Effector memory CD8-positive, alpha-beta T cell (primary cell): ENCODE measurements around the gene ZBTB48.
A peak's percentile ranks its signal among the peaks of the same experiment; 100 is the strongest.

Source experiments
- ATAC-seq: fragments of 150-1000 bp; cut with Tn5 transposase; replicated peaks from 2 replicates; pipeline ENCODE4 v1.10.0; 2021; ENCODE audit warnings: mild to moderate bottlenecking, moderate library complexity
- DNase-seq, 3 experiments: peaks; one replicate each; pipeline ENCODE4 v3.0.0; 2021
- H3K27ac Mint-ChIP-seq, 2 donors: one replicate each; pipeline ENCODE4 v1.8.0; 2022; ENCODE audit warnings: mild to moderate bottlenecking in 2 of 2, mixed read lengths in 2 of 2, moderate library complexity in 2 of 2
- H3K27me3 Mint-ChIP-seq, 2 donors: one replicate each; pipeline ENCODE4 v1.8.0; 2022; ENCODE audit warnings: mixed read lengths in 2 of 2
- H3K36me3 Mint-ChIP-seq: one replicate; pipeline ENCODE4 v1.8.0; 2022; ENCODE audit warnings: mild to moderate bottlenecking, moderate library complexity, mixed read lengths; ENCODE audit not compliant: insufficient read depth
- H3K4me1 Mint-ChIP-seq, 2 donors: one replicate each; pipeline ENCODE4 v1.8.0; 2022; ENCODE audit warnings: low read depth in 2 of 2, mixed read lengths in 2 of 2
- H3K4me3 Mint-ChIP-seq, 2 donors: one replicate each; pipeline ENCODE4 v1.8.0; 2022; ENCODE audit warnings: mild to moderate bottlenecking in 2 of 2, mixed read lengths in 2 of 2, moderate library complexity in 2 of 2
- H3K9me3 Mint-ChIP-seq, 2 donors: one replicate each; pipeline ENCODE4 v1.8.0; 2022; ENCODE audit warnings: mixed read lengths in 2 of 2

ZBTB48 gene

DNA sequence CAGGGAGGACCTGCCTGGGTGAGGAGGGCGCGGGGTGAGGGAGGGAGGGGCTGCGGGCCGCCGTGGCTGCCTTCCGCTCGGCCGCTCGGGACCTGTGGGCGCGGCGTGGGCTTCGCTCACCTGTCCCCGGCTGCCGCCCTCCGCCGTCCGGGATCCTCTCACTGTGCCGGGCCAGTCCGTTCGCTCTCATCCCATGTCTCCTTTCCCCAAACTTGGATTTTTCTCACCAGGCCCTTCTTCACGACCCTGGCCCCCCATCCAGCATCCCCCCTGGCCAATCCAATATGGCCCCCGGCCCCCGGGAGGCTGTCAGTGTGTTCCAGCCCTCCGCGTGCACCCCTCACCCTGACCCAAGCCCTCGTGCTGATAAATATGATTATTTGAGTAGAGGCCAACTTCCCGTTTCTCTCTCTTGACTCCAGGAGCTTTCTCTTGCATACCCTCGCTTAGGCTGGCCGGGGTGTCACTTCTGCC, 362 bp downstream of the ZBTB48 start:
- peaks cover 35 to 40% of the 10 kb centered on the region in 2 donors for H3K4me1 Mint-ChIP-seq
- ATAC-seq (peak; percentile 5), DNase-seq (no peak)
- no peaks in the 10 kb centered on the region for H3K9me3 Mint-ChIP-seq
- H3K36me3 Mint-ChIP-seq = peaks cover 21% of the 10 kb centered on the region
- H3K27ac Mint-ChIP-seq = peak overlapping the region; percentile 95 to 96
- peak overlapping the region; percentile 94 to 96 for H3K4me3 Mint-ChIP-seq
- H3K27me3 Mint-ChIP-seq = no peaks in the 10 kb centered on the region

DNA sequence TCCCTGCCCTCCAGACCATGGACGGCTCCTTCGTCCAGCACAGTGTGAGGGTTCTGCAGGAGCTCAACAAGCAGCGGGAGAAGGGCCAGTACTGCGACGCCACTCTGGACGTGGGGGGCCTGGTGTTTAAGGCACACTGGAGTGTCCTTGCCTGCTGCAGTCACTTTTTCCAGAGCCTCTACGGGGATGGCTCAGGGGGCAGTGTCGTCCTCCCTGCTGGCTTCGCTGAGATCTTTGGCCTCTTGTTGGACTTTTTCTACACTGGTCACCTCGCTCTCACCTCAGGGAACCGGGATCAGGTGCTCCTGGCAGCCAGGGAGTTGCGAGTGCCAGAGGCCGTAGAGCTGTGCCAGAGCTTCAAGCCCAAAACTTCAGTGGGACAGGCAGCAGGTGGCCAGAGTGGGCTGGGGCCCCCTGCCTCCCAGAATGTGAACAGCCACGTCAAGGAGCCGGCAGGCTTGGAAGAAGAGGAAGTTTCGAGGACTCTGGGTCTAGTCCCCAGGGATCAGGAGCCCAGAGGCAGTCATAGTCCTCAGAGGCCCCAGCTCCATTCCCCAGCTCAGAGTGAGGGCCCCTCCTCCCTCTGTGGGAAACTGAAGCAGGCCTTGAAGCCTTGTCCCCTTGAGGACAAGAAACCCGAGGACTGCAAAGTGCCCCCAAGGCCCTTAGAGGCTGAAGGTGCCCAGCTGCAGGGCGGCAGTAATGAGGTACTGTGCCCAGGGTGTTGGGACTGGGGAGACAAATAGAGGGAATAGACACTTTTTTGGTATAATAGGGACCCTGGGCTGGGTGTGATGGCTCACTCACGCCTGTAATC, 1.0 kb downstream of the ZBTB48 start:
- Mint-ChIP-seq H3K36me3 (peaks cover 24% of the 10 kb centered on the region), H3K27ac (peak overlapping the region; percentile 95 to 96), H3K27me3 (no peaks in the 10 kb centered on the region), H3K9me3 (no peaks in the 10 kb centered on the region), H3K4me1 (peaks cover 37 to 41% of the 10 kb centered on the region in 2 donors), H3K4me3 (peak overlapping the region; percentile 94 to 96)
- no peak for DNase-seq
- no peak for ATAC-seq

DNA sequence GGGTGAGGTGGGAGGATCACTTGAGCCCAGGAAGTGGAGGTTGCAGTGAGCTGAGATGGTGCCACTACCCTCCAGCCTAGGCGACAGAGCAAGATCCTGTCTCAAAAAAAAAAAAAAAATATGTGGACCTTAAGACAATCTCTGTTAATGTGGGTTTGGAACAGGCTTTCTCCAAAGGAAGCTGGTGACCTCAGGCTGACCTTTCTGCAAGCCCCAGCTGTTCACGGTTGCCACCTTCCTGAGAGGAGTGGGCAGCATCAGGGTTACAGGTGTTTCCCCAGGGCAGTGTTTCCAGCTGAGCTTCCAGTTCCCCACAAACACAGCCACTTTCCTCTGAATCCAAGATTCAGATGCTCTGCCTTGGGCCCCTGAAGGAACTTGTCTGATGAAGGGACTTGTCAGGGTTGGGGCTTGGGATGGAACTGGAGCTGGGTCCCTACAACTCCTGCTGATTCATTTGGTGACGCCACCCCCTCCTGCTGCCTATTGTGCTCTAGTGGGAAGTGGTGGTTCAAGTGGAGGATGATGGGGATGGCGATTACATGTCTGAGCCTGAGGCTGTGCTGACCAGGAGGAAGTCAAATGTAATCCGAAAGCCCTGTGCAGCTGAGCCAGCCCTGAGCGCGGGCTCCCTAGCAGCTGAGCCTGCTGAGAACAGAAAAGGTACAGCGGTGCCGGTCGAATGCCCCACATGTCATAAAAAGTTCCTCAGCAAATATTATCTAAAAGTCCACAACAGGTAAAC, 1.9 kb downstream of the ZBTB48 start:
- no peak for ATAC-seq
- peak overlapping the region; percentile 95 to 96 for H3K27ac Mint-ChIP-seq
- DNase-seq = no peak
- no peaks in the 10 kb centered on the region for H3K27me3 Mint-ChIP-seq
- H3K36me3 Mint-ChIP-seq = peaks cover 28% of the 10 kb centered on the region
- no peaks in the 10 kb centered on the region for H3K9me3 Mint-ChIP-seq
- H3K4me1 Mint-ChIP-seq = peaks cover 37 to 41% of the 10 kb centered on the region in 2 donors
- H3K4me3 Mint-ChIP-seq = peak overlapping the region; percentile 94 to 96

DNA sequence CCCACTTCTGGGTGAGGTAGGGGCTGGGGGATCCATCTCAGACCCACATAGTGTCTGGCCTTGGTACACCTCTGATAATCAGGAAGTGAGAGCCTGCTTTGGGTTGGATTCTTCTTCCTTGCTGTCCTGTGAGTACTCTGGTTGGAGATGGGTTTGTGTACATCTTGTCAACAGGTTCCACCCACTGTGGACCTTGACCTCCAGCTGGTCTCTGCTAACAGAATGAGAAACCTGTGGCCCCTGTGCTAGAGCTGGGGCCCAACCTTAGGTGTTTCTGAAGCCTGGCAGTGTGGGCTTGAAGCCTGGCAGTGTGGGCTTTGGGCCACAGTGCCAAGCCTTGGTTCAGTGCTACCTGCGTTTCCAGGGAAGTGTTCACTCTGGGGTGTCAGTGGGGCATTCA, 2.6 kb downstream of the ZBTB48 start:
- no peak for ATAC-seq
- H3K36me3 Mint-ChIP-seq = peaks cover 28% of the 10 kb centered on the region
- H3K4me1 Mint-ChIP-seq = peaks cover 38 to 41% of the 10 kb centered on the region in 2 donors
- no peaks in the 10 kb centered on the region for H3K27me3 Mint-ChIP-seq
- H3K27ac Mint-ChIP-seq = peak overlapping the region; percentile 95 to 96
- no peak for DNase-seq
- H3K4me3 Mint-ChIP-seq = peak overlapping the region in 1 of 2 donors; percentile 39
- H3K9me3 Mint-ChIP-seq = no peaks in the 10 kb centered on the region

DNA sequence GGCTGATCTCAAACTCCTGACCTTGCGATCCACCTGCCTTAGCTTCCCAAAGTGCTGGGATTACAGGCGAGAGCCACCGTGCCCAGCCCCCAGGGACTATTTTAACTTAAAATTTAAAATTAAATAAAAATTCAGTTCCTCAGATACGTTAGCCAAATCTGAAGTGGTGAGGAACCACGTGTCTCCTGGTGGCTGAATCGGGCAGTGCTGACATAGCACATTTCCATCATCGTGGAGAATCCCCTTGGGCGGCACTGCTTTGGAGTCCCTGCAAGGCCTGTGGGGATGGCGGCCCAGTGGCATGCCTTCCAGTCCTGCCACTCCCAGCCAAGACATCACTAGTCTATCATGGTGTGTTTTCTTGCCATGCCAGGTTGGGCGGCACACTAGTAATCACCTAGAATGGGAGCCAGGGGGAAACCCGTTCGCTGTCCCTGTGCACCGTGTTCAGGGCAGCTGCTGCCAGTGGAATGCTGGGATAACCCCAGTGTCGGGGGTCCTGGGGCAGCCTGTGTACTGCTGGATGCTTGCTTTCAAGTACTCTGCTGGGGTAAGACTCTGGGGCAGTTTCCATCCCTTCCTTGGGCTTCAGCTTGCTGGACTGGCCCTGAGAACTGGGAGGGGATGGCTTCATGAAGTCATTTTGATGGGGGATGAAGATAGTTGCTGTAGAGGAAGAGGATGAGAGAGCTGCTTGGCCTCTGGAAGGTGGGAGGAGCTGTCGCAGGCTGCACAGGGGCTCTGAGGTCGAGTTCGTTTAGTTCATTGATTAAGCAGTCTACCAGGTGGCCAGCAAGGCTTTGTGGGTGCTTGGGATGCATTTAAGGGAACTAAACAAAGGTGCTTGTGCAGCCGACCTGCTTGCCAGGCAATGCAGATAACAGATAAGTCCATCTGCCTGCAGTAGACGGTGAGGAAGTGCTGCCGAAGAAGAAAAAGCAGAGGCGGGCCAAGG, 4.6 kb downstream of the ZBTB48 start:
- H3K27ac Mint-ChIP-seq = peak overlapping the region; percentile 88 to 91
- DNase-seq = no peak

GRCh38 chr1:6585081-6585722, 5.4 kb downstream of the ZBTB48 start:
- Mint-ChIP-seq H3K27ac (peak overlapping the region; percentile 88 to 91), H3K27me3 (no peaks in the 10 kb centered on the region), H3K9me3 (no peaks in the 10 kb centered on the region), H3K36me3 (peaks cover 30% of the 10 kb centered on the region), H3K4me3 (no peak overlapping the region), H3K4me1 (peaks cover 34 to 37% of the 10 kb centered on the region in 2 donors)
- ATAC-seq (no peak), DNase-seq (no peak)

More for the DNA sequence above, 4.6 kb downstream of the ZBTB48 start:
- Mint-ChIP-seq H3K9me3 (no peaks in the 10 kb centered on the region), H3K36me3 (peaks cover 32% of the 10 kb centered on the region), H3K4me1 (peaks cover 37 to 39% of the 10 kb centered on the region in 2 donors), H3K4me3 (peak overlapping the region in 1 of 2 donors; percentile 23), H3K27me3 (no peaks in the 10 kb centered on the region)
- ATAC-seq = no peak

GRCh38 chr1:6585841-6586240, 6.0 kb downstream of the ZBTB48 start:
- ATAC-seq (no peak), DNase-seq (no peak)
- H3K27me3 Mint-ChIP-seq = no peaks in the 10 kb centered on the region
- H3K36me3 Mint-ChIP-seq = peaks cover 34% of the 10 kb centered on the region
- peak overlapping the region in 1 of 2 donors; percentile 55 for H3K27ac Mint-ChIP-seq
- H3K4me3 Mint-ChIP-seq = no peak overlapping the region
- peaks cover 32% of the 10 kb centered on the region in 2 donors for H3K4me1 Mint-ChIP-seq
- no peaks in the 10 kb centered on the region for H3K9me3 Mint-ChIP-seq

DNA sequence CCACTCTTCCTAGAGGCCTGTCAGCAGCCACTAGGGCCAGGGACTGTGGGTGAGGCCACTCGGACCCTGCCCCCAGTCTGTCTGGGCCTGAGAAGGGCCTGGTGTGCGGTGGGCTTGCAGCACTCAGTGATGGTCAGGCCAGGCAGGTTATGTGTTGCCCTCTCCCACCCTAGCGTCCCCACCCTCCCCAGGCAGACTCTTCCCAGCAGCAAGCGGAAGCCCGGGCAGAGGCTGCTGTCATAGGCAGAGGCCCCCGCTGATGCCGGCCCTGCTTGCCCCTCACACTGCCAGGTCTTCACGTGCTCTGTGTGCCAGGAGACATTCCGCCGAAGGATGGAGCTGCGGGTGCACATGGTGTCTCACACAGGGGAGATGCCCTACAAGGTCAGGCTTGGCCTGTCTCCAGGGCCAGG, 6.6 kb downstream of the ZBTB48 start:
- Mint-ChIP-seq H3K4me1 (peaks cover 30% of the 10 kb centered on the region in 2 donors), H3K36me3 (peaks cover 39% of the 10 kb centered on the region), H3K9me3 (no peaks in the 10 kb centered on the region)

GRCh38 chr1:6587261-6588005, 7.6 kb downstream of the ZBTB48 start:
- no peak for ATAC-seq
- H3K36me3 Mint-ChIP-seq = peaks cover 39% of the 10 kb centered on the region
- no peak for DNase-seq
- H3K4me3 Mint-ChIP-seq = no peak overlapping the region
- no peaks in the 10 kb centered on the region for H3K9me3 Mint-ChIP-seq
- H3K4me1 Mint-ChIP-seq = peaks cover 20 to 27% of the 10 kb centered on the region in 2 donors
- H3K27me3 Mint-ChIP-seq = no peaks in the 10 kb centered on the region
- H3K27ac Mint-ChIP-seq = peak overlapping the region in 1 of 2 donors; percentile 76

More for the DNA sequence above, 6.6 kb downstream of the ZBTB48 start:
- Mint-ChIP-seq H3K27me3 (no peaks in the 10 kb centered on the region), H3K27ac (no peak overlapping the region), H3K4me3 (no peak overlapping the region)
- DNase-seq (no peak), ATAC-seq (no peak)

DNA sequence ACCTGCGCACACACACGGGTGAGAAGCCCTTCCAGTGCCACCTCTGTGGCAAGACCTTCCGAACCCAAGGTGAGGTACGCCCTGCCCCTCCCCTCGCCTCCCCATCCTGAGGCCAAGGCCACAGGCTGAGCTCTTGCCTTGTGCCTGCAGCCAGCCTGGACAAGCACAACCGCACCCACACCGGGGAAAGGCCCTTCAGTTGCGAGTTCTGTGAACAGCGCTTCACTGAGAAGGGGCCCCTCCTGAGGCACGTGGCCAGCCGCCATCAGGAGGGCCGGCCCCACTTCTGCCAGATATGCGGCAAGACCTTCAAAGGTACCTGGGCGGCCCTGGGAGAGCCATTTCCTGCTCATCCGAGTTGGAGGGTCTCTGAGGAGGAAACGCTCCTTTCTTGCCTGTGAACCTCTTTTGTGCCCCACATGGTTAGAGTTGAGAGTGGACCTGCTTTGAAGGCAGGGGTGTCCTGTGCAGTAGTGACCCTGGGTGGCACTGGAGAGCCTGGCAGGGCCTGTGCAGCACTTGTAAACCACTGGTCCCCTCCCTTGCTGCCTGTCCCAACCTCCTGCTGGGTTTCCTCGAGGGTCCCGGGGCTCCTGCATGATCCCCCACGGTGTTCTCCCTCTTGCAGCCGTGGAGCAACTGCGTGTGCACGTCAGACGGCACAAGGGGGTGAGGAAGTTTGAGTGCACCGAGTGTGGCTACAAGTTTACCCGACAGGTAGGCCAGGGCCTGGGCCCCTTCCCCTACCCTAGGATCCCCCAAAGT, 8.5 kb downstream of the ZBTB48 start:
- H3K27ac Mint-ChIP-seq = peak overlapping the region in 1 of 2 donors; percentile 76
- ATAC-seq (no peak), DNase-seq (no peak)
- peaks cover 42% of the 10 kb centered on the region for H3K36me3 Mint-ChIP-seq
- H3K4me1 Mint-ChIP-seq = peaks cover 19 to 26% of the 10 kb centered on the region in 2 donors
- no peaks in the 10 kb centered on the region for H3K9me3 Mint-ChIP-seq
- H3K27me3 Mint-ChIP-seq = no peaks in the 10 kb centered on the region
- H3K4me3 Mint-ChIP-seq = no peak overlapping the region

DNA sequence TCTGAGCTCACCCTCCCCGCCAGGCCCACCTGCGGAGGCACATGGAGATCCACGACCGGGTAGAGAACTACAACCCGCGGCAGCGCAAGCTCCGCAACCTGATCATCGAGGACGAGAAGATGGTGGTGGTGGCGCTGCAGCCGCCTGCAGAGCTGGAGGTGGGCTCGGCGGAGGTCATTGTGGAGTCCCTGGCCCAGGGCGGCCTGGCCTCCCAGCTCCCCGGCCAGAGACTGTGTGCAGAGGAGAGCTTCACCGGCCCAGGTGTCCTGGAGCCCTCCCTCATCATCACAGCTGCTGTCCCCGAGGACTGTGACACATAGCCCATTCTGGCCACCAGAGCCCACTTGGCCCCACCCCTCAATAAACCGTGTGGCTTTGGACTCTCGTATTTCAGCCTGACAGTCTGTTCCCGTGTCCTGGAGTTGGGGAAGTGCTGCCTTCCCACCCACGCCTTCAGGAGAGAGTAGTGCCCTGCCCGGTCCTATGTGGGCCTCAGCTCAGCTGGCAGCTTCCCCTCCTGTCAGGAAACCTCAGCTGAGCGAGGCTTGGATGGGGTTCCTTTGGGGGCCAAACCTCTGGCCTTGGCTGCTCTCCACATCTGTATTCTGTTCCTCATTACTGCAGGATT, 9.2 kb downstream of the ZBTB48 start:
- H3K9me3 Mint-ChIP-seq = no peaks in the 10 kb centered on the region
- H3K4me1 Mint-ChIP-seq = peaks cover 19 to 26% of the 10 kb centered on the region in 2 donors
- peak overlapping the region in 1 of 2 donors; percentile 76 for H3K27ac Mint-ChIP-seq
- H3K27me3 Mint-ChIP-seq = no peaks in the 10 kb centered on the region
- no peak for DNase-seq
- peaks cover 48% of the 10 kb centered on the region for H3K36me3 Mint-ChIP-seq
- no peak for ATAC-seq
- H3K4me3 Mint-ChIP-seq = no peak overlapping the region
